Fibroblast of the aortic adventitia (primary cell): ENCODE data around the gene C5orf15. TPM values are rescaled to one million over a fixed set of nuclear protein-coding genes. Genes with fewer than 3 reads are reported as not detected.

Experiments used
- DNase-seq: peaks from one replicate; pipeline ENCODE4 v3.0.0-alpha.2; 2010; ENCODE audit warnings: low read depth
- H3K4me3 ChIP-seq: 2 replicates; pipeline ENCODE4 v1.5.1; 2011; ENCODE audit warnings: low read depth, mild to moderate bottlenecking, control low read depth, low read length, moderate library complexity
- total RNA-seq: library from RNA; depleted of rRNA; stranded (reverse); fragments of >200 nt; gene quantifications from 2 replicates; pipeline ENCODE4 v1.2.3, GENCODE V29; 2012; ENCODE audit warnings: low replicate concordance
- TF ChIP-seq, protein P1 (sequence below): IDR thresholded peaks from 2 replicates; pipeline ENCODE4 v1.5.1; 2011; ENCODE audit warnings: mild to moderate bottlenecking, low read length, control low read depth, inconsistent platforms; ENCODE audit not compliant: insufficient read depth

The C5orf15 gene
- total RNA-seq, 1 donor = 66.6 TPM

- TF ChIP-seq, protein P1, sequence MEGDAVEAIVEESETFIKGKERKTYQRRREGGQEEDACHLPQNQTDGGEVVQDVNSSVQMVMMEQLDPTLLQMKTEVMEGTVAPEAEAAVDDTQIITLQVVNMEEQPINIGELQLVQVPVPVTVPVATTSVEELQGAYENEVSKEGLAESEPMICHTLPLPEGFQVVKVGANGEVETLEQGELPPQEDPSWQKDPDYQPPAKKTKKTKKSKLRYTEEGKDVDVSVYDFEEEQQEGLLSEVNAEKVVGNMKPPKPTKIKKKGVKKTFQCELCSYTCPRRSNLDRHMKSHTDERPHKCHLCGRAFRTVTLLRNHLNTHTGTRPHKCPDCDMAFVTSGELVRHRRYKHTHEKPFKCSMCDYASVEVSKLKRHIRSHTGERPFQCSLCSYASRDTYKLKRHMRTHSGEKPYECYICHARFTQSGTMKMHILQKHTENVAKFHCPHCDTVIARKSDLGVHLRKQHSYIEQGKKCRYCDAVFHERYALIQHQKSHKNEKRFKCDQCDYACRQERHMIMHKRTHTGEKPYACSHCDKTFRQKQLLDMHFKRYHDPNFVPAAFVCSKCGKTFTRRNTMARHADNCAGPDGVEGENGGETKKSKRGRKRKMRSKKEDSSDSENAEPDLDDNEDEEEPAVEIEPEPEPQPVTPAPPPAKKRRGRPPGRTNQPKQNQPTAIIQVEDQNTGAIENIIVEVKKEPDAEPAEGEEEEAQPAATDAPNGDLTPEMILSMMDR = no peak
- DNase-seq = no peak
- no peak overlapping the region for H3K4me3 ChIP-seq
These were observed 29.6 kb upstream of the C5orf15 start for GRCh38 chr5:133998042-133998441.

GRCh38 chr5:133996683-133997252 lies 28.3 kb upstream of the C5orf15 start:
- no peak overlapping the region for H3K4me3 ChIP-seq
- no peak for DNase-seq
- TF ChIP-seq, protein P1 = peak; percentile 35

DNA sequence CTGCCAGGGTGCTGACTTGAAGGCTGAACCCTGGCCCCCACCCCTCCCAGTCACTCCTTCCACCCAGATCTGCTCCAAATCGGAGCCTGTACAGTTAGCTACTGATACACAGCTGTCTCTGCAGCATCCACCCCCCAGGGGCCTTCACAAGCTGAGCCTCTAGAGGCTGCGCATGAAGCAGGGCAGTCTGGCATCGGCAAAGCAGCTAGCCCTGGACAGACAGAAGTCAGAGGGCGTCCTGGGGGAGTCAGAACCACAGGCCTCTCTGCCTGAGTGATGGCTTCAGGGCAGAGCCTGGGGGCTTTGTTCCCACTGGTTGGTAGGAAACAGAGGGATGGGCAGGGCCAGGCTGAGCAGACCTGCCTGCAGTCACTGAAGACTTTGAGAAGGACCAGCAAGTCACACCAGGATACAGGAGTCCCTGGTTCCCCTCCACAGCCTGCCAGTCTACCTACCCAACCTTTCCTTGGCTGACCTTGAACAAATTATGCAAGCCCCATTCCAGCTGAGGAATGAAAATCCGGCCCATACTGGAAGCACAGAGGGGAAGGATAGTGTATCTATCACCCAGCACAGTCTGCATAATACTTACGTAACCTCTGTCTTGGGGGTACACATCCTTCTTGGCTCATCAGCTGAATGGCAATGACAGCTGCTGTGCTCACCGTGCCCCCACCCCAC lies 27.6 kb upstream of the C5orf15 start:
- no peak for DNase-seq
- TF ChIP-seq, protein P1 = no peak

DNA sequence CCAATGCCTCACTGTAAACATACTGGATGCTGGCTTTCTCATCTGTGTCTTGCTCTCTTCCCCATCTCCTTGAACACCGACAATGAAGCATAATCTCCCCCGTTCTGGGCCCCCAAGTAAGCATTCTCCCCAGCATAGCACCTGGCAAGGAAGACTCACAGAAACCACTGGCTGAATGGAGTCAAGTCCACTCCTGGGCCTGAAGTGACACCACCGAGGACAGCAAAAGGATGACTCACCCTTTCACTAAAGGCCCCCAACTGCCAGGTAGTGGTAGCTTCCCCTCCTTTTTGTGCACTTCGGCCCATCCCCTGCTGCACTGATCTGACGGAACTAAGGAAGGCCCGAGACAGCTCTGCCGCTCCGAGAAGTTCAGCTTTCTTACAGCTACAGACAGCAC lies 26.9 kb upstream of the C5orf15 start:
- TF ChIP-seq, protein P1 = no peak
- no peak for DNase-seq
- H3K4me3 ChIP-seq = no peak overlapping the region

More for the DNA sequence above, 27.6 kb upstream of the C5orf15 start:
- H3K4me3 ChIP-seq = no peak overlapping the region

DNA sequence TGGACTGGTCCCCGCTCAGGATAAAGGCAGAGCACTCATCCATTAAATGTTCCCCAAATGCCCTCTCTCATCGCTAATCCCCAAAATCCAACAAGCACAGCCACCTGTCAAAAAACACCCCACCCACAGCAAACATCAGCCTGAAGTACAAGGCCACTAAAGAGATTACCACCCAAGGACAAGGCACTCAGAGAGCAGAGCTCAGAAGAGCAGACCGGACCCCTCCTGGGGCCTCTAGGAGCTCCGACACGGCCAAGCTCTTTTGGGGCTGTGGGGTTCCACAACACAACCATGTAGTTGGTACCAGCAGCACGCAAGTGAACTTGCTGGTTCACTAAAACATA lies 26.5 kb upstream of the C5orf15 start:
- DNase-seq = no peak
- TF ChIP-seq, protein P1 = no peak
- no peak overlapping the region for H3K4me3 ChIP-seq

- DNase-seq = no peak
- TF ChIP-seq, protein P1 = no peak
These were observed 26.0 kb upstream of the C5orf15 start for GRCh38 chr5:133994297-133994989.

More at GRCh38 chr5:133994297-133994989, 26.0 kb upstream of the C5orf15 start:
- H3K4me3 ChIP-seq = no peak overlapping the region
